GM21717 (cell line): ENCODE data around the gene CETN3.
"Not testable (repeated sequence)": the region's sequence is repeated elsewhere in the genome, so short reads cannot be mapped to it uniquely, and the experiment has no call there.

Experiments
- ATAC-seq: cut with Tn5 transposase; IDR thresholded peaks from one replicate; pipeline ENCODE4 v1.9.1; 2021; ENCODE audit warnings: mild to moderate bottlenecking, moderate library complexity; ENCODE audit not compliant: unreplicated experiment

Gene CETN3

GRCh38 chr5:90384389-90384788 is 25.2 kb downstream of the CETN3 start:
- ATAC-seq: no peak

- no peak for ATAC-seq
Measured at GRCh38 chr5:90383903-90384302, 25.7 kb downstream of the CETN3 start.

- no peak for ATAC-seq
Measured at GRCh38 chr5:90381213-90381929, 28.2 kb downstream of the CETN3 start.

- no peak for ATAC-seq
Measured at GRCh38 chr5:90379652-90380051, 29.9 kb downstream of the CETN3 start.

GRCh38 chr5:90378752-90379151 is 30.8 kb downstream of the CETN3 start:
- no peak for ATAC-seq

GRCh38 chr5:90371269-90371668 is 38.3 kb downstream of the CETN3 start:
- ATAC-seq: not testable (repeated sequence)

GRCh38 chr5:90368454-90369246 is 40.9 kb downstream of the CETN3 start:
- ATAC-seq: peak; percentile 68

GRCh38 chr5:90367879-90368278 is 41.7 kb downstream of the CETN3 start:
- ATAC-seq: no peak

- ATAC-seq: no peak
Measured at GRCh38 chr5:90366948-90367347, 42.6 kb downstream of the CETN3 start.

GRCh38 chr5:90365328-90365727 is 44.2 kb downstream of the CETN3 start:
- ATAC-seq: no peak

GRCh38 chr5:90359073-90359920 is 50.3 kb downstream of the CETN3 start:
- ATAC-seq: no peak

- ATAC-seq: no peak
Measured at GRCh38 chr5:90356622-90357021, 52.9 kb downstream of the CETN3 start.

GRCh38 chr5:90356176-90356575 is 53.4 kb downstream of the CETN3 start:
- ATAC-seq: no peak

- ATAC-seq: no peak
Measured at GRCh38 chr5:90355635-90356034, 53.9 kb downstream of the CETN3 start.

- ATAC-seq: no peak
Measured at GRCh38 chr5:90353254-90353653, 56.3 kb downstream of the CETN3 start.

GRCh38 chr5:90351101-90351500 is 58.5 kb downstream of the CETN3 start:
- ATAC-seq: no peak

- ATAC-seq: no peak
Measured at GRCh38 chr5:90347462-90347861, 62.1 kb downstream of the CETN3 start.

GRCh38 chr5:90345684-90346083 is 63.9 kb downstream of the CETN3 start:
- no peak for ATAC-seq

- ATAC-seq: no peak
Measured at GRCh38 chr5:90344689-90345088, 64.9 kb downstream of the CETN3 start.

GRCh38 chr5:90343731-90344130 is 65.8 kb downstream of the CETN3 start:
- not testable (repeated sequence) for ATAC-seq

GRCh38 chr5:90342576-90342975 is 67.0 kb downstream of the CETN3 start:
- ATAC-seq: no peak
